HG02884 (cell line): ENCODE data around the gene ARHGAP10.
"Not testable (repeated sequence)": the region's sequence is repeated elsewhere in the genome, so short reads cannot be mapped to it uniquely, and the experiment has no call there.

ENCODE experiments used
- ATAC-seq: cut with Tn5 transposase; IDR thresholded peaks from one replicate; pipeline ENCODE4 v1.9.1; 2021; ENCODE audit warnings: mild to moderate bottlenecking, moderate library complexity; ENCODE audit not compliant: unreplicated experiment

The ARHGAP10 gene

DNA sequence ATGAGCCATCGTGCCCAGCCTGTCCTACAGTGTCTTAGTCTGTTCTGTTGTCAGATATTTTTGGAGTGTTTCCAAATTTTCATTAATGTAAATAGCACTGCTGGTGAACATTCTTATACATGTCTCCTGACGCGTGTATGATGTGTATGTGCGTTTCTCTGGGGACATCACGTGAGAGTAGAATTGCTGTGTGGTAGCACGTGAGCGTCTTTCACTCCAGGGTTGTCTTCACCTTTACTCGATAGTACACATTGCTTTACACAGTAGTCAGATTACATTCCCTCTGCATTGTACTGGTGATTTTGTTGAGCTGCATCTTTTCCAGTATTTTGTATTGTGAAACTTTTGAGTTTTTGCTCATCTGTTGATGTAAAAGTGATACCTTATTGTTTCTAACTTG, 60.0 kb downstream of the ARHGAP10 start:
- no peak for ATAC-seq

DNA sequence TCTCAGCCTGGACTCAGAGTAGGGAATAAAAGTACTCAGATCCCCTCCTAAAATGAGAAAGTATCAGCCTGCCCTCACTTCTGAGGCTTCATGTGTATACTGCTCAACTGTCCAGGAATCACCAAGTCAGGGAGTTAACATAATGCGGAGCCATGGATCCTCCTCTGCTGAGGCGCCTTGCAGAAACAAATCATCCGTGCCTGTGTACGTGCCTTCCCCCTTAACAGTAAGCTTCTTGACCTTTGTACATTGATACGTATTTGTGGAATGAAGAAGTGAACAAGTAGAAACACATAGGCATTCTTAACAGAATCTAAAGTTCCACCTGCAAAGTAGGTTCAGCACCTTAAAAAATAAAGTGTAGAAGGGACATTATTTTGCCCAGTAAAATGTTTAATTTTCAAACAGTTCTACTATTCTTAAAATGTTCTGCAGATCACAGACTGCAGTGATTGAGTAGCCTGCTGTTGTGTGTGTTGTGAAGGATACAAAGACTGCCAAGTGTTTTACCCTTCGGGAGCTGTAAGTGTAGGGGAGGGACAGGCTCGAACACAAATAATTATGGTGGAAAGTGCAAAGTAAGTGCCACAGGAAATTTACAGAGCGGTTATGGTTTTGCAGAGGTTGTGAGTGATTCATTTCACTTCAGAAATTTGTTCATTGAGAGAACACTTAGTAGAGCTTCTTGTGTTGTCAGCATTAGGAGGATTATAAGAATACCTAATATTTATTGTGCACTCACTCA, 61.9 kb downstream of the ARHGAP10 start:
- ATAC-seq: peak; percentile 50

DNA sequence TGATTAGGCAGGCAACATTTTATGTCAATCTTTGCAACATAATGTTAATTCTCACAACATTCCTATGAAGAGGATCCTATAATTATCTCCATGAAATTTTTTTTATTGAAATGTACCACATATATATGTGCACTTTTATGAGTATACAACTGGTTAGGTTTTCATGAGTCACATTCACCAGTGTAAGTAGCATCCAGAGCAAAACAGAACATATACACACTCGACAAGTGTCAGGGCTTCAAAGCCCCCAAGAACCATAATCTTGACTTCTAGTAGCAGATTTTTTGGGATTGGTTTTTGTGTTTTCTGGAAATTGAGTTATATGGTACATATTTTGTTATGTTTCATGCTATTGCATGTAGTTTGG, 62.4 kb downstream of the ARHGAP10 start:
- peak; percentile 23 for ATAC-seq

DNA sequence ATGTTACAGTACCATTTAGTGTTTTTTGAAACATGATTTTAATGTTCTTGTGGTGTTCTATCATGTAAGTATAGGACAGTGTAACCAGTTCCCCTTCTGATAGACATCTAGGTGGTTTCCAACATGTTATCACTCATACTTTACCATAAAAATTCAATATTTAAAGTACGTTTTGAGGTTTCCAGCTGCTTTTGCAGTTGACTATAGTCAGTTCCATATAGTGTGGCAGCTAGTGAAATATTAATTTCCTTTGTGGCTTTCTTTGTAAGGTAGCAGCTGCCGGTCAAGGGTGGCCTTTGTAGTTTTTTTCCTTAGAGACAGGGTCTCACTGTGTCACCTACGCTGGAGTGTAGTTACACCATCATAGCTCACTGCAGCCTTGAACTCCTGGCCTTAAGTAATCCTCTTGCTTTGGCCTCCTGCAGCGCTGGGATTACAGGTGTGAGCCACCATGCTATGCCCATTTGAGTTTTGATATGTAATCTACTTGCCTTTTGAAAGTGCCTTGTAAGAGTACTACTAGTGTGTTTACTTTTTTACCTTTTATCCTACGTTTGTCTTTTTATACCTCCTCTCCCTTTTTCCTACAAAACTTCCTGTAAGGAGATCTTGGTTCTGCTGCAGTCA, 63.0 kb downstream of the ARHGAP10 start:
- peak; percentile 57 for ATAC-seq

DNA sequence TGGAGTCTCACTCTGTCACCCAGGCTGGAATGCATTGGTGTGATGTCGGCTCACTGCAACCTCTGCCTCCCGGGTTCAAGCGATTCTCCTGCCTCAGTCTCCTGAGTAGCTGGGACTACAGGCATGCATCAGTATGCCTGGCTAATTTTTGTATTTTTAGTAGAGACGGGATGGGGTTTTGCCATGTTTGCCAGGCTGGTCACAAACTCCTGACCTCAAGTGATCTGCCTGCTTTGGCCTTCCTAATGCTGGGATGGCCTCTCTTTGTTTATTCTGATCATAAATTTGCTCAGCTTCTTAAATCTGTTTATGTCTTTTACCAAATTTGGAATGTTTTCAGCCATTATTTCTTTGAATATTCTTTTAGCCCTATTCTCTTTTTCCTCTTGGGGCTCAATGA, 67.2 kb downstream of the ARHGAP10 start:
- not testable (repeated sequence) for ATAC-seq

DNA sequence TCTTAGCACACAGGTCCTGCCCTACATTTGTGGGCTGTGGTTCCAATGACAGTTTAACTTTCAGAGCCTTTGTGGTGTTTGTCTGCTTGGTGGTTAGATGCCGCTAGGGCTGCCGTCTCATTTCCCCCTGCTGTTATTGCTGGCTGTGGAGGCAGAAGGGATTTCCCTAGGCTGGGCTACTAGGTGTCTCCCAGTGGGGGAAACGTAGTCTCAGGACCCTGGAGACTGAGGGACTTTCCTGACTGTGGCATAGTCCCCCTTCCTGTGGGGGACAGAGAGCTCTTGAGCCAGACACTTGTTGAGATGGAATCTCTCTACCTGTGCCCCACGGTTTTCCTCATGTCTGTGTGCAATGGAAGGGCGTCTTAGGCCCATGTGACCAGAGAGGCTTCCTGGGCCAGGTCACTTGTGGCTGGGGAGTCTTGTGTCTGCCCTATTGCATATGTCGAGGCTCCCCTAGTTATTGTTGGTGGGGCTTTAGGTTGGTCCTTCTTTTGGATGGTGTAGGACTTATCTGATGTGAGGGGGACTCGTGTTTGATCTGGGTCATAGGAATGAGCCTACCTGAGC, 68.2 kb downstream of the ARHGAP10 start:
- ATAC-seq: peak; percentile 97

DNA sequence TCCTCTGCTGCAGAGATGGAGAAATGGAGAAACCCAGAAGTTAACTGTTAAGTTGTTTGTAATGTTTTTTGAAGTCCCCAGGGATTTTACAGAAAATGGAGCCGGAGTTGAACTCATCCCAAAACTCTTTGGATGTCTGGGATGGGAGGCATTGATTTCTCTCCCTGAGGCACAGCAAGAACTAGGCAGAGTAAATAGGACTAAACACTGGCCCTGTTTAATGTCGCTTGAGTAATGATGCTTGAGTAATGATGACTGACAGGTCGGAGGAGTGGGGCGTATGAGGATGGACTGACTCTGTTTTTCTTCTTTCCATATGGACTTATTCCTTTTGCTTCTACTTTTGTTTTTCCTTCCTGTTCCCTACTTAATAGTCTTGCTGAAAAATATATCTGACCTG, 69.9 kb downstream of the ARHGAP10 start:
- no peak for ATAC-seq

DNA sequence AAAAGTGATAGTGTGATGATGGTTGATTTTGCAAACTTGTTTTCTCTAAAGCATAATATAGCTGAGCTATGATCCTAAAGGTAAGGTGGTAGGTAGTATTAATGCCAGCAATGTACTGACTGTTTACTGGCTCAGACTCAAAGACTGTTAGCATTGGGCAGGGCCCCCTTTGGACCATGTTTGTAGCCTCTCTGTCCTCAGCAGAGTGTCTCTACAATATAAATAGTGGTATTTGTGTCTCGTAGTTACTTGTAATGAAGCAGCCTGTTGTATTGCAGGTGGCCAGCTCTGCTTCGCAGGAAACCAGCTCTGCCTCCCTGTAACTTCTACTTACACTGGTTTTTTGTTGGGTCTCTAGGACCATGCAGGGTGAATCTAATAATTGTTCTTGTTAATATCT, 70.5 kb downstream of the ARHGAP10 start:
- no peak for ATAC-seq

DNA sequence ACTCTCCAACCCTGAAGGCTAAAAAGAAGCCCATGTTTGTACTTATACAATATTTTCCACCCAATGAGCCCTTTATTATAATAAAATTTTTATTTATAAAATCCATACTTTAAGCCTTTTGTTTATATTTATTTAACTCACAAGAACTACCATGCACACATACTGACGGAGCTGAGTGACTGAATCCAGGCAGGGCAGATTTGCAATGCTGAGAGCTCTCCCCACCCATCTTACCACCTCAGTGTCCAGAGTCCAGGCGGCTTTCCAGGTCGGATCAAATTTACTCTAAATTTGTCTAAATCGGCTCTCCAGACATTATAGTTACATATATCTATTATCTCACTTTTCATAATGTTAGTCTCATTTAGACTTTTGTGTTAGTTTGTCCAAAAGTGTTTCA, 74.1 kb downstream of the ARHGAP10 start:
- no peak for ATAC-seq

DNA sequence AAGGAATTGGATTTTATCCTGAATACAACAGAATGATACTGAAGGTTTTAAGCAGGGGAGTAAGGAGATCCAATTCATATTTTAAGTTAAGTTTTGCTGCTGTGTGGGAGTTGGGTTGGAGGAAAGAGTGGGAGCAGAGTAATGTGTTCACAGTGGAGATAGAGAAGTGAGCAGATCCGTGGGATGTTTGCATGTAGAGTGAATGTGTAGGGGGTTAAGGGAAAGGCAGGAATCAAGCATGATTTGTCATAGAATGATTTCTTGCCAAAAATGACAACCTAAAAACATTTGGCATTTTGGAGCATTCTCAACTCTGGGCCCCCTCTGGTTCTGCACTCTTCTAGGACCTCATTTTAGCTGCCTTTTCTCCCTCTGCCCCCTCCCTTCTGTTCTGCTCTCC, 76.6 kb downstream of the ARHGAP10 start:
- peak; percentile 69 for ATAC-seq

DNA sequence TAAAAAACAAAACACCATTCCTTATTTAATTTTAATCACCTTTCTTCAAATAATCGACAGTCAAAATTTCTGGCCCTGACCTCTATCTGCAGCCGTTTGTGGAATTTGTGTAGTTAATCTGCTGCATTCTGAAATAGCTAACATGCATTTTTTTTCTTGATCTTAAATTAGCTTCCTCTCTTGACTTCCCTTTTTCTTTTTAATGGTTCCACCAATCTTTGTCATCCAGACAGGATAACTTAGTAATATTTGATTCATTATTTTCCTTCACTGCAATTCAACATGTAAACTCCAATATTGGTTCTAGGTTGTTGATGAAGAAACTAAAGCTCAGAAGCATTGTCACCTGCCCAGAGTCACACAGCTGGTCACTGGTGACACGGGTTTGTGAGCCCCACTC, 77.3 kb downstream of the ARHGAP10 start:
- ATAC-seq: no peak

DNA sequence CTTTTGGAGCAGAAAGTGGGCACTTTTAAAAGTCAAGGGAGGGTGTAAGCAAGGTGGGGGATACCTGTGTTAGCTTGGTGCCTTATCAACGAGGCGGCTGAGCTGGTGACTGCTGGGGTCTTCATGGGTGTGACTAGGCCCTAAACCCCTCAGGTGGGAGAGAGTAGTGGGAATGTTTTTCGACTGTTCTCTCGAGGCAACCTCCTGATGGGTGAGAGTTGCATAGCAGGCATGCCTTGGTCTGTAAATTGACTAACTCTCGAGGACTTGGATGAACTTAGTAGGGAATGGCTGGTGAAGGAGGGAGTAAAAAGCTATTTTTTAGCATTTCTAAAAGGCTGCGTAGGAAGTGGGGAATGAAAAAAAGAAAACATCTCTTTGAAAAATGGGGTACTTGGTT, 80.0 kb downstream of the ARHGAP10 start:
- ATAC-seq: no peak

DNA sequence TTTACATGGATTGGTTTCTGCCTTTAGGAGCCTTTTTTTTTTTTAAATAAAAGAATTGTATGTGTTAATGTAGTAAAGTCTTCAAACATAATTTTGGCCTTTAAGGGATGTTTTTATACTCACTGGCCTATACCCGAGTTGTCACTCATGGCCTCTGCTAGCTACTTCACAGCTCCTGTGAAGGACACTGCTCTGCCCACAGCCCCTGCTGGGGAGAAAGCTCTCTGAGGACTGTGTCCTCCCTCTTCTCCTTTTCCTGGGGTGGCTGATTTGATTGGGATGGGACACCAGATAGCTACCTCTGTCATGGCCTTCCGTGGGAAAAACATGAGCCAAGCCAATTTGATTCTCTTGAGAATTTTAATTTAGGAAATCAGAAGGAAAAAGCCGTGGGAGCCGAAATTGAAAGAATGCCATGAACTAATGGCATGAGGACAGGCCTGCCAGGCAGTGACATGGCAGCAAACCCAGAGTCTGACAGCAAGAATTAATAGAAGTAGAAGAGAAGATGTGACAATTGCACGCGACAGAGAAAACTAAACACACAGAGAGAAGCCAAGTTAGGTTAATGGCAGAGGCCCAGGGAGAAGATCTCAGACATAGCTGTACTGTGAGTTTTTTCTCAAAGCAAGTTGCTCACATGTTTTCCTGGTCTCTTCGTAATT, 81.4 kb downstream of the ARHGAP10 start:
- no peak for ATAC-seq

DNA sequence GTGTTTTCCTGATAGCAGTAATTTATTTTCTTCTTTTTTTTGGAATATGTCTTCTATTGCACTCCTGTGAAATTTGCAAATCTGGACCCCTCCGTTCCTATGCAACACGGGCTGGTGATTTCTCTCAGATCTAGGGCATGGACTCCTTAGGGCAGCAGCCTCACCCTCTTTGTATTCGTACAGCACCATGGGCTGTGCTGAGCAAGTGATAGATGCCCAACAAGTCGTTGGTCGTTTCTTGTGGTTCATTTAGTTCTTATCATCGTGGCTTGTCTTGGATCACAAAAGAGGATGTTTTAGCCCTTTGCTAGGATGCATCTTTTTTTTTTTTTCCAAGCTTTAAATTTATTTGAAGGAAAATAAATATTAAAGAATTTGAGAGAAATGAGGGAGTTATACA, 82.1 kb downstream of the ARHGAP10 start:
- no peak for ATAC-seq

DNA sequence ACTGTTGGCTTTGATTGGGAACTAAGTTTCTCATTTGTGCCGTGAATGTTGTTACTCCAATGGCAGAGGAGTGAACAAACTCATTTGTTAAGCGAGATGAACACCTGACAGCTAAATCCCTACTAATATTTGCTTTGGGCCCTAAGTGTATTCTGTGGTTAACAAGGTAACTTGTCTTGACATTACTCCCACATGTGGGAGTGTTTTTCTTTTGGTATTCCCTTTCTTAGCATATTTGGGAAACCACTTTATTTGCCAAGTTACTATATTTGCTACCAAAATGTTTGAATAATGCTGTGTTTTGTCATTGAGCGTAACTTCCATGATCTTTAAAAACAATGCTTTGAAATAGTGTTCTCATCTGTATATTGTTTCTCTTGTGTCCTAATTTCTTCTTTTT, 82.5 kb downstream of the ARHGAP10 start:
- no peak for ATAC-seq

DNA sequence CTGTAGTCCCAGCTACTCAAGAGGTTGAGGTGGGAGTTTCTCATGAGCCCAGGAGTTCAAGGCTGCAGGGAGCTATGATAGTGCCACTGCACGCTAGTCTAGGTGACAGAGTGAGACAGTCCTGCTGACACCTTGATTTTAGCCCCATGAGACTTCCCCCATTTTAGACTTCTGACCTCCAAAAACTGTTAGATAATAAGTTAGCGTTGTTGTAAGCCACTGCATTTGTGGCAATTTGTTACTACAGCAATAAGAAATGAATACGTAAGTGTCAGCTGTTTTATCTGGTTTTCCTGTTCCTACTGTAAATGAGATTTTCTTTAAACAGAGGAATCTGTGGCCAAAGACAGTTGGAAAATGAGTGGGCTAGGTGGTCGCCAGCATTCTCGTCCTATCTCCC, 83.9 kb downstream of the ARHGAP10 start:
- no peak for ATAC-seq

DNA sequence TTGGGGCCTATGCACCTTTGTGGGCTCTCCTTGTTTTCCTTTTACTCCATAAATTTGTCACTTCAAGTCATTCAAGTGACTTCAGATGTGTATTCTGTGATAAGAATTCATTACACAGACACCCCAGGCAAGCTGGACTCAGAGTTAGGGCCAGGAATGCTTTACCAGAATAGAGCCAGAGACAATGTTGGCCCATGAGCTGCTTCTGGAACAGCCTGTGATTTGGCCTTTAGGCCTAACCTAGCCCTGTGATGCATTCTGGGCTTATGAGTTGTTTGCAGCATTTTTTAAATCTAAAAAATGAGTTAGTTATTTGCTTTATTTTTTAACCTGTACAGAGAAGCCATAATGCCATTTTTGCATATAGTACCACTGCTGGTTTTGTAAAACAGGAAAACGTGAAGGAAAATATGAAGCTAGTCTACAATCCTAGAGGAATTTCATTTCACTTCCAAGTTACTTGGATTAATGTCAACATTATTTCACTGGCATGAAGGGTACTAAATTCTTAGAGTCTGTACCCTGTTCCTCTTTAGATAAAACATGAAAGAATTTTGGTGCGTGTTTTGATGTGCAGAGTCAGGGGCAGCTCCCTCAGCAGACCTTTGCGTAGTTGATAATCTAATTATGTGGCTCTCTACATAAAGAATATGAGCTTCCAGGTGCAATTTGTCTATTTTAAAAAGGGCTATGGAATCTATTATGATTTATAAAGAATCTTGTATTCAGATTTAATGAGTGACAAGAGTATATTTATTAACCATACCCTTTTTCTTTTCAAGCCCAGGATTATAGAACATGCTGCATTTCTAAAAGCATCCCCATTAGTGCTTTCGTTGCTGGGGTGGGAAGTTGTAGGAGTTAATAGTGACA, 84.7 kb downstream of the ARHGAP10 start:
- no peak for ATAC-seq

DNA sequence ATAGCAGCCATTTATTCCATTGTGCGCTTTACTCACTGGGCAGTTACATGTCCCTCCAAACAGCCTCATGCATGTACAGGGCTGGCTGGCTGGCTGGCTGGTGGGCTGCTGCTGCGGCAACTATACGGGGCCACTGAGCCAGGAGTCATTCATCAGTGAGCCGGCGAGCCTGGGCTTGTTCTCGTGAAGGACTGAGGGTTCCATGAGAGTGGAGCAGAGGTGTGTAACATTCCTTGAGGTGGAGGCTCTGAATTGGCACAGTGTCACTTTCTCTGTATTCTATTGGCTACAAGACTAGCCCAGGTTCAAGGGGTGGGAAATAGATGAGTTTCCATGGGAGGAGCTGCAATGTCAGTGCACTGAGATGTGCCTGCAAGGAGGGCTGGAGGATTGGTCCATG, 89.1 kb downstream of the ARHGAP10 start:
- no peak for ATAC-seq

DNA sequence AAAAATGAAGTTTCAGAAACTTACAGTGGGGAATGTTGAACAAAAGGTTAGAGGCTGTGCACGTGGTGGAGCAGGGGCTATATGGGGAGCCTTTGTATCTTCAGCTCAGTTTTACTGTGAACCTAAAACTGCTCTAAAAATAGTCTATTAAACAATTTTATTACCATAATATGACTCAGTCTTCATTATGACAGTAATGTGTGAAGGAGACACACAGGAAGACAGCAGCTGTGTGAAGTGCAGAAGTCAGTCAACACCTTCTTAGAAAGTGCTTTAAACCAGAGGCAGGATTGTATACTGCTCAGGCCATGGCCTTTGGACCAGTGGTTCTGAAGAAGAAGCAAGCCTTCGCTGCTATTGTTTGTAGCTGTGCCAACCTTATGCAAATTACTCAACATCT, 89.7 kb downstream of the ARHGAP10 start:
- ATAC-seq: no peak

DNA sequence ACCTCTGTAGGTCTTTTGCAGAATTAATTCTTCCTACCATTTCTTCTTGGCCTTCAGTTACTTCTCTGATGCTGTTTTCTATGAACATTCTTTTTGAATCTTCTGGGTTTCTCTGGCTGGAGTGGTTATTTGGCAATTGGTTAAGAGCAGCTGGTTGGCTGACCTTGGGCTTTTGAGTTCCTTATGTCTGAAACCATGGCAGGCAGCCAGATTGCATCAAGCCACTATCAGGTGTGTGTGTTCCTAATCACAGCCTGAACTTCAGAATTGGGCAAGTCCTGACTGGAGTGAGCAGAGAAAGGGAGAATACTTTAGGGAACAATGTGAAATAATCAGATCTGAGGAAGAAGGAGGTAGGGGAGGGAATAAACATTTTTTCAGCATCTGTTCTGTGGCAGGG, 90.2 kb downstream of the ARHGAP10 start:
- no peak for ATAC-seq

DNA sequence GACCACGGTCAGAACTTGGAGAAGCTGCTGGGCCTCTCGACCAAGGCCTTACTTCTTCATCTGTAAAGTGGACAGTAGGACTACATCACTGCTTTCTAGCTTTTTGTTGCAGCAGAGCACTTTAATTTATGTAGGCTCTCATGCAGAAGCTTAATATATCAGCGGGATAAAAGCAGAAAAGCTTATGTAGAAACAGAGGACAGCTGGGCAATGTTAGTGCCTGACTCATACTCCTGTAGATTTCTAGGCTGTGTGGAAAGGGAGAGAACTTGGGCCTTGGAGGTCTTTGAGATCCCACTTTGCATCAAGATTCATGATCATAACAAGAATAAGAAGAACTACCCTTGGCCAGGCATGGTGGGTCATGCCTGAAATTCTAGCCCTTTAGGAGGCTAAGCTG, 91.2 kb downstream of the ARHGAP10 start:
- ATAC-seq: no peak
